HCT116 (cell line): ENCODE results near the gene ARHGAP10. TPM values are rescaled to one million over a fixed set of nuclear protein-coding genes. Genes with fewer than 3 reads are reported as not detected.

Experiments
- ATAC-seq: fragments of 200-7000 bp; cut with Tn5 transposase; 2 replicates; pipeline ENCODE4 v1.9.1; 2020; ENCODE audit warnings: mild to moderate bottlenecking, moderate library complexity
- BruUV-seq: library from RNA; stranded (reverse); fragments of 400-500 nt; replicated peaks from 2 replicates; lab custom pipeline; 2021; lab: Mats Ljungman, UMichigan
- CTCF ChIA-PET: fragments of 300-600 bp; sonication (Branson Sonifier 250); formaldehyde crosslinking; loops from one replicate; lab custom pipeline; 2021; ENCODE audit warnings: antibody characterized with exemption; lab: Charles Lee
- POLR2A ChIA-PET: fragments of 300-600, 350-600 bp; sonication (Branson Sonifier 250); formaldehyde crosslinking; loops from one replicate; lab custom pipeline; 2021; ENCODE audit warnings: antibody characterized with exemption; lab: Charles Lee
- RAD21 ChIA-PET, 2 experiments: fragments of 300-600 bp; sonication (Branson Sonifier 250); formaldehyde crosslinking; loops; one replicate each; lab custom pipeline; 2023; ENCODE audit warnings: low total read pairs in 2 of 2; ENCODE audit not compliant: uncharacterized antibody in 2 of 2, unreplicated experiment in 2 of 2, low non-redundant PET in 1 of 2; lab: Charles Lee
- DNase-seq: peaks from one replicate; pipeline ENCODE4 v3.0.0-alpha.2; 2010; ENCODE audit warnings: low read depth, low spot score
- H2AFZ ChIP-seq: fragments of 200-600 bp; shearing (Covaris generic), sonication (generic); 2 replicates; pipeline ENCODE4 v1.6.1; 2017; ENCODE audit warnings: low read depth, mixed run types, mixed read lengths, antibody characterized with exemption, low read length; ENCODE audit not compliant: poor library complexity, severe bottlenecking
- H3K27ac ChIP-seq: 2 replicates; pipeline ENCODE4 v1.5.1; 2012; ENCODE audit warnings: low read depth, low read length
- H3K27me3 ChIP-seq: fragments of 200-600 bp; sonication (generic); 2 replicates; pipeline ENCODE4 v1.6.1; 2016; ENCODE audit warnings: mixed run types, low read length, mixed read lengths; ENCODE audit not compliant: insufficient read depth
- H3K36me3 ChIP-seq, 2 experiments: fragments of 200-500 bp in 1 of 2; fragments of 200-600 bp in 1 of 2; sonication (Bioruptor generic) in 1 of 2; sonication (generic) in 1 of 2; 2 replicates each; pipeline versions ENCODE4 v1.5.1 to v1.6.1; 2014 to 2016; ENCODE audit warnings: low read length in 2 of 2, inconsistent platforms in 1 of 2, mixed read lengths in 1 of 2, mixed run types in 1 of 2; ENCODE audit not compliant: insufficient read depth in 2 of 2, control insufficient read depth in 1 of 2
- H3K4me1 ChIP-seq, 2 experiments: fragments of 200-600 bp in 1 of 2; sonication (generic) in 1 of 2; 2 replicates each; pipeline versions ENCODE4 v1.5.1 to v1.6.1; 2012 to 2017; ENCODE audit warnings: low read length in 2 of 2, inconsistent platforms in 1 of 2, mild to moderate bottlenecking in 1 of 2, mixed read lengths in 1 of 2, mixed run types in 1 of 2, moderate library complexity in 1 of 2; ENCODE audit not compliant: insufficient read depth in 2 of 2, control insufficient read depth in 1 of 2
- H3K4me2 ChIP-seq: fragments of 200-600 bp; sonication (generic); 2 replicates; pipeline ENCODE4 v1.6.1; 2017; ENCODE audit warnings: mixed run types, low read length, mixed read lengths
- H3K4me3 ChIP-seq, 2 experiments: fragments of 200-600 bp in 1 of 2; sonication (generic) in 1 of 2; replicated peaks in 1 of 2; 2 replicates each; pipeline ENCODE4 v1.5.1; 2011 to 2016; ENCODE audit warnings: low read length in 2 of 2, control low read depth in 1 of 2, low read depth in 1 of 2, mild to moderate bottlenecking in 1 of 2, mixed read lengths in 1 of 2, mixed run types in 1 of 2
- H3K79me2 ChIP-seq: fragments of 200-600 bp; sonication (generic); 2 replicates; pipeline ENCODE4 v1.6.1; 2017; ENCODE audit warnings: mild to moderate bottlenecking, mixed run types, low read length, moderate library complexity, mixed read lengths; ENCODE audit not compliant: insufficient read depth
- H3K9ac ChIP-seq: fragments of 200-600 bp; sonication (generic); 2 replicates; pipeline ENCODE4 v1.6.1; 2016; ENCODE audit warnings: low read length, mixed read lengths
- H3K9me2 ChIP-seq: fragments of 200-600 bp; sonication (generic), shearing (Covaris generic); 2 replicates; pipeline ENCODE4 v1.6.1; 2017; ENCODE audit warnings: mixed run types, mild to moderate bottlenecking, moderate library complexity; ENCODE audit not compliant: insufficient read depth
- H3K9me3 ChIP-seq, 2 experiments: fragments of 200-500 bp in 1 of 2; fragments of 200-600 bp in 1 of 2; sonication (Bioruptor generic) in 1 of 2; sonication (generic) in 1 of 2; 2 replicates each; pipeline ENCODE4 v1.6.1; 2014 to 2017; ENCODE audit warnings: low read length in 2 of 2, mixed read lengths in 2 of 2, inconsistent platforms in 1 of 2, low read depth in 1 of 2, mild to moderate bottlenecking in 1 of 2, mixed run types in 1 of 2, moderate library complexity in 1 of 2; ENCODE audit not compliant: control insufficient read depth in 1 of 2, insufficient read depth in 1 of 2
- H4K20me1 ChIP-seq: fragments of 200-600 bp; sonication (generic), shearing (Covaris generic); 2 replicates; pipeline ENCODE4 v1.6.1; 2017; ENCODE audit warnings: mixed run types, mild to moderate bottlenecking, moderate library complexity; ENCODE audit not compliant: insufficient read depth
- CBX3 ChIP-seq: IDR thresholded peaks from 2 replicates; pipeline ENCODE4 v1.6.1; 2012; ENCODE audit warnings: low read depth
- CEBPB ChIP-seq: IDR thresholded peaks from 2 replicates; pipeline ENCODE4 v1.6.1; 2012; ENCODE audit warnings: low read depth
- CTCF ChIP-seq, 3 experiments: fragments of 200-600 bp in 1 of 3; sonication (generic) in 1 of 3; IDR thresholded peaks in 2 of 3; conservative IDR thresholded peaks in 1 of 3; 2 replicates each; pipeline ENCODE4 v1.5.1; 2012 to 2017; ENCODE audit warnings: low read depth in 2 of 3, low read length in 2 of 3, antibody characterized with exemption in 1 of 3, borderline replicate concordance in 1 of 3, control low read depth in 1 of 3, mild to moderate bottlenecking in 1 of 3, mixed read lengths in 1 of 3, mixed run types in 1 of 3, moderate library complexity in 1 of 3; ENCODE audit not compliant: insufficient read depth in 1 of 3
- FOSL1 ChIP-seq: IDR thresholded peaks from 2 replicates; pipeline ENCODE4 v1.6.1; 2012; ENCODE audit warnings: low read depth
- POLR2A ChIP-seq: IDR thresholded peaks from 2 replicates; pipeline ENCODE4 v1.7.0; 2011; ENCODE audit warnings: borderline replicate concordance; ENCODE audit not compliant: insufficient read depth, insufficient read length; ENCODE audit errors: extremely low read depth
- RAD21 ChIP-seq: IDR thresholded peaks from 2 replicates; pipeline ENCODE4 v1.6.1; 2012; ENCODE audit warnings: low read depth, mild to moderate bottlenecking
- SIN3A ChIP-seq: IDR thresholded peaks from 2 replicates; pipeline ENCODE4 v1.6.1; 2012; ENCODE audit warnings: low read depth
- SP1 ChIP-seq: IDR thresholded peaks from 2 replicates; pipeline ENCODE4 v1.6.1; 2012; ENCODE audit warnings: low read depth
- SRF ChIP-seq: IDR thresholded peaks from 2 replicates; pipeline ENCODE4 v1.6.1; 2012; ENCODE audit warnings: low read depth
- intact Hi-C: fragments of 100-400 bp; cut with micrococcal nuclease; formaldehyde crosslinking; loops from 2 replicates; pipeline ENCODE4 v1.10.0; 2022
- total RNA-seq: library from RNA; stranded (reverse); gene quantifications from one replicate; pipeline ENCODE4 v1.2.1, GENCODE V29; 2021; ENCODE audit not compliant: unreplicated experiment
- TF ChIP-seq, protein P1 (sequence below): IDR thresholded peaks from 2 replicates; pipeline ENCODE4 v1.6.1; 2012; ENCODE audit warnings: low read depth
- TF ChIP-seq, protein P2 (sequence below): IDR thresholded peaks from 2 replicates; pipeline ENCODE4 v1.6.1; 2012

Gene ARHGAP10
- total RNA-seq, 1 experiment from 2014 or later, result 24.7 TPM

- Histone ChIP-seq H3K4me2 (peak overlapping the region; percentile 87), H2AFZ (no peak overlapping the region)
- TF ChIP-seq SIN3A (0 out of 2 replicates have a peak, but pooled peaks have one; percentile 33), RAD21 (no peak), SRF (no peak), FOSL1 (peak; percentile 42; the same call in 1 of the 2 replicates), CBX3 (peak; percentile 27; the same call in 1 of the 2 replicates), POLR2A (no peak), CTCF (IDR thresholded peaks at IDR 0.05 in 2 of 3, conservative IDR thresholded peaks at IDR 0.05 in 1 of 3; ENCODE audit: borderline replicate concordance in 1 of 3, insufficient read depth in 1 of 3, low read depth in 2 of 3, low read length in 2 of 3) (no peak), SP1 (0 out of 2 replicates have a peak, but pooled peaks have one; percentile 15), CEBPB (peak; percentile 34; the same call in 1 of the 2 replicates)
- TF ChIP-seq, protein P1, sequence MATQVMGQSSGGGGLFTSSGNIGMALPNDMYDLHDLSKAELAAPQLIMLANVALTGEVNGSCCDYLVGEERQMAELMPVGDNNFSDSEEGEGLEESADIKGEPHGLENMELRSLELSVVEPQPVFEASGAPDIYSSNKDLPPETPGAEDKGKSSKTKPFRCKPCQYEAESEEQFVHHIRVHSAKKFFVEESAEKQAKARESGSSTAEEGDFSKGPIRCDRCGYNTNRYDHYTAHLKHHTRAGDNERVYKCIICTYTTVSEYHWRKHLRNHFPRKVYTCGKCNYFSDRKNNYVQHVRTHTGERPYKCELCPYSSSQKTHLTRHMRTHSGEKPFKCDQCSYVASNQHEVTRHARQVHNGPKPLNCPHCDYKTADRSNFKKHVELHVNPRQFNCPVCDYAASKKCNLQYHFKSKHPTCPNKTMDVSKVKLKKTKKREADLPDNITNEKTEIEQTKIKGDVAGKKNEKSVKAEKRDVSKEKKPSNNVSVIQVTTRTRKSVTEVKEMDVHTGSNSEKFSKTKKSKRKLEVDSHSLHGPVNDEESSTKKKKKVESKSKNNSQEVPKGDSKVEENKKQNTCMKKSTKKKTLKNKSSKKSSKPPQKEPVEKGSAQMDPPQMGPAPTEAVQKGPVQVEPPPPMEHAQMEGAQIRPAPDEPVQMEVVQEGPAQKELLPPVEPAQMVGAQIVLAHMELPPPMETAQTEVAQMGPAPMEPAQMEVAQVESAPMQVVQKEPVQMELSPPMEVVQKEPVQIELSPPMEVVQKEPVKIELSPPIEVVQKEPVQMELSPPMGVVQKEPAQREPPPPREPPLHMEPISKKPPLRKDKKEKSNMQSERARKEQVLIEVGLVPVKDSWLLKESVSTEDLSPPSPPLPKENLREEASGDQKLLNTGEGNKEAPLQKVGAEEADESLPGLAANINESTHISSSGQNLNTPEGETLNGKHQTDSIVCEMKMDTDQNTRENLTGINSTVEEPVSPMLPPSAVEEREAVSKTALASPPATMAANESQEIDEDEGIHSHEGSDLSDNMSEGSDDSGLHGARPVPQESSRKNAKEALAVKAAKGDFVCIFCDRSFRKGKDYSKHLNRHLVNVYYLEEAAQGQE, result no peak
- TF ChIP-seq, protein P2, sequence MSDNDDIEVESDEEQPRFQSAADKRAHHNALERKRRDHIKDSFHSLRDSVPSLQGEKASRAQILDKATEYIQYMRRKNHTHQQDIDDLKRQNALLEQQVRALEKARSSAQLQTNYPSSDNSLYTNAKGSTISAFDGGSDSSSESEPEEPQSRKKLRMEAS, result peak; percentile 10; the same call in 1 of the 2 replicates
- TF ChIP-seq, all 23 proteins: peak for 6
- ChIA-PET POLR2A (no interaction called here), RAD21 (no interaction called here), CTCF (no interaction called here)
- Histone ChIP-seq H3K9me2 (no peaks in the 10 kb centered on the region), H3K9me3 (no peaks in the 10 kb centered on the region), H4K20me1 (no peaks in the 10 kb centered on the region; the same call in 1 of the 2 replicates), H3K9ac (peak overlapping the region; percentile 60), H3K27me3 (no peaks in the 10 kb centered on the region), H3K36me3 (no peaks in the 10 kb centered on the region), H3K4me3 (no peak overlapping the region), H3K79me2 (peaks cover 10% of the 10 kb centered on the region; the same call in 1 of the 2 replicates), H3K4me1 (peaks cover 32 to 50% of the 10 kb centered on the region in 2 experiments), H3K27ac (peak overlapping the region; percentile 67)
- intact Hi-C loops, result loop anchor here (2.0 kb wide), 1 partner anchor 98 kb away; the partner anchor contains the start of gene ARHGAP10
- no peak for DNase-seq
- BruUV-seq, result no TSS peak
- peak; percentile 29 for ATAC-seq
Measured at GRCh38 chr4:147830987-147831386, 99.1 kb downstream of the ARHGAP10 start.
